IMR-90 (cell line): ENCODE measurements around the gene TEX22. TPM values are rescaled to one million over a fixed set of nuclear protein-coding genes. Genes with fewer than 3 reads are reported as not detected.

Source experiments
- ATAC-seq: fragments of 200-7000 bp; cut with Tn5 transposase; 2 replicates; pipeline ENCODE4 v1.9.1; 2020; ENCODE audit warnings: low read depth, mild to moderate bottlenecking, moderate library complexity
- BruUV-seq: library from RNA; stranded (reverse); fragments of 400-500 nt; replicated peaks from 2 replicates; lab custom pipeline; 2021; lab: Mats Ljungman, UMichigan
- CTCF ChIA-PET: fragments of 300-600 bp; formaldehyde crosslinking; extraction: SDS; loops from one replicate; lab custom pipeline; 2021; ENCODE audit warnings: antibody characterized with exemption; lab: Yijun Ruan, JAX
- POLR2A ChIA-PET: fragments of 300-600 bp; sonication (Branson Sonifier 250); formaldehyde crosslinking; loops from one replicate; lab custom pipeline; 2022; ENCODE audit warnings: antibody characterized with exemption; ENCODE audit not compliant: unreplicated experiment; lab: Charles Lee
- DNase-seq: peaks from one replicate; pipeline ENCODE4 v3.0.0; 2013
- H2AFZ ChIP-seq: replicated peaks from 2 replicates; pipeline ENCODE3; 2013; ENCODE audit warnings: low read length, mild to moderate bottlenecking; ENCODE audit not compliant: poor library complexity
- H2AK5ac ChIP-seq: 2 replicates; pipeline ENCODE4 v1.6.1; 2013; ENCODE audit warnings: low read depth, low read length, inconsistent platforms
- H2AK9ac ChIP-seq: replicated peaks from 2 replicates; pipeline ENCODE3; 2013; ENCODE audit warnings: mild to moderate bottlenecking, low read depth, low read length, moderate library complexity; ENCODE audit not compliant: poor library complexity
- H2BK120ac ChIP-seq: 2 replicates; pipeline ENCODE4 v1.6.1; 2013; ENCODE audit warnings: low read depth, low read length, inconsistent platforms
- H2BK15ac ChIP-seq: 3 replicates; pipeline ENCODE4 v1.6.1; 2013; ENCODE audit warnings: low read depth, low read length, inconsistent platforms
- H2BK20ac ChIP-seq: 2 replicates; pipeline ENCODE4 v1.6.1; 2013; ENCODE audit warnings: low read depth, mild to moderate bottlenecking, inconsistent platforms, low read length, moderate library complexity
- H2BK5ac ChIP-seq: 2 replicates; pipeline ENCODE4 v1.6.1; 2013; ENCODE audit warnings: mild to moderate bottlenecking, low read depth, low read length, inconsistent platforms; ENCODE audit not compliant: poor library complexity, severe bottlenecking
- H3K14ac ChIP-seq: replicated peaks from 2 replicates; pipeline ENCODE4 v1.6.1; 2013; ENCODE audit warnings: low read depth, low read length, inconsistent platforms
- H3K18ac ChIP-seq: 2 replicates; pipeline ENCODE4 v1.6.1; 2013; ENCODE audit warnings: low read depth, low read length, control low read depth
- H3K23ac ChIP-seq: 2 replicates; pipeline ENCODE4 v1.6.1; 2013; ENCODE audit warnings: low read depth, low read length, inconsistent platforms
- H3K27ac ChIP-seq: 2 replicates; pipeline ENCODE4 v1.5.1; 2013; ENCODE audit warnings: mild to moderate bottlenecking, control low read depth, low read length; ENCODE audit not compliant: insufficient read depth
- H3K27me3 ChIP-seq: 2 replicates; pipeline ENCODE4 v1.6.1; 2013; ENCODE audit warnings: low read length; ENCODE audit not compliant: control insufficient read depth, insufficient read depth
- H3K36me3 ChIP-seq: 2 replicates; pipeline ENCODE4 v1.6.1; 2013; ENCODE audit warnings: low read length, mixed read lengths; ENCODE audit not compliant: control insufficient read depth, insufficient read depth
- H3K4ac ChIP-seq: 2 replicates; pipeline ENCODE4 v1.6.1; 2013; ENCODE audit warnings: low read depth, low read length, inconsistent platforms
- H3K4me1 ChIP-seq: 2 replicates; pipeline ENCODE4 v1.6.1; 2013; ENCODE audit warnings: low read length, mixed read lengths; ENCODE audit not compliant: control insufficient read depth, insufficient read depth
- H3K4me2 ChIP-seq: 2 replicates; pipeline ENCODE4 v1.6.1; 2013; ENCODE audit warnings: low read depth, mild to moderate bottlenecking, control low read depth, low read length, moderate library complexity
- H3K4me3 ChIP-seq: 2 replicates; pipeline ENCODE4 v1.5.1; 2013; ENCODE audit warnings: low read depth, mild to moderate bottlenecking, control low read depth, low read length, moderate library complexity; ENCODE audit not compliant: insufficient read depth
- H3K56ac ChIP-seq: 2 replicates; pipeline ENCODE4 v1.6.1; 2013; ENCODE audit warnings: low read length, inconsistent platforms; ENCODE audit not compliant: insufficient read depth; ENCODE audit errors: extremely low read depth
- H3K79me1 ChIP-seq, 2 experiments: 2 replicates each; pipeline ENCODE4 v1.6.1; 2013; ENCODE audit warnings: low read length in 2 of 2, inconsistent platforms in 1 of 2, low read depth in 1 of 2
- H3K9ac ChIP-seq: 2 replicates; pipeline ENCODE4 v1.6.1; 2013; ENCODE audit warnings: low read depth, low read length, control low read depth
- H3K9me1 ChIP-seq: 2 replicates; pipeline ENCODE4 v1.6.1; 2013; ENCODE audit warnings: low read length, inconsistent platforms; ENCODE audit not compliant: insufficient read depth
- H3K9me3 ChIP-seq: 2 replicates; pipeline ENCODE4 v1.6.1; 2013; ENCODE audit warnings: low read length; ENCODE audit not compliant: control insufficient read depth, insufficient read depth
- H4K20me1 ChIP-seq: 2 replicates; pipeline ENCODE4 v1.6.1; 2013; ENCODE audit warnings: low read length, inconsistent platforms; ENCODE audit not compliant: insufficient read depth
- H4K5ac ChIP-seq: 2 replicates; pipeline ENCODE4 v1.6.1; 2013; ENCODE audit warnings: mild to moderate bottlenecking, low read depth, low read length, control low read depth
- H4K8ac ChIP-seq, 2 experiments: 2 replicates each; pipeline ENCODE4 v1.6.1; 2013; ENCODE audit warnings: low read depth in 2 of 2, low read length in 2 of 2, control low read depth in 1 of 2, inconsistent platforms in 1 of 2
- H4K91ac ChIP-seq: 2 replicates; pipeline ENCODE4 v1.6.1; 2013; ENCODE audit warnings: low read depth, low read length, inconsistent platforms; ENCODE audit not compliant: insufficient read depth
- BHLHE40 ChIP-seq: fragments of 150-350 bp; IDR thresholded peaks from 2 replicates; pipeline ENCODE4 v1.6.1; 2016; ENCODE audit warnings: mild to moderate bottlenecking, low read depth, low read length
- CEBPB ChIP-seq: IDR thresholded peaks from 2 replicates; pipeline ENCODE4 v1.6.1; 2012; ENCODE audit warnings: low read depth, low read length, improper control_type of control experiment
- CHD1 ChIP-seq: IDR thresholded peaks from 2 replicates; pipeline ENCODE4 v1.6.1; 2012; ENCODE audit warnings: low read depth, low read length, improper control_type of control experiment
- ELK1 ChIP-seq: fragments of 150-350 bp; IDR thresholded peaks from 2 replicates; pipeline ENCODE4 v1.6.1; 2016; ENCODE audit warnings: low read depth, mild to moderate bottlenecking, low read length, moderate library complexity, borderline replicate concordance
- FOS ChIP-seq: fragments of 150-350 bp; IDR thresholded peaks from 2 replicates; pipeline ENCODE4 v1.6.1; 2016; ENCODE audit warnings: low read depth, low read length
- MAFK ChIP-seq: IDR thresholded peaks from 2 replicates; pipeline ENCODE4 v1.6.1; 2012; ENCODE audit warnings: low read depth, low read length, improper control_type of control experiment
- MAZ ChIP-seq: IDR thresholded peaks from 2 replicates; pipeline ENCODE4 v1.6.1; 2012; ENCODE audit warnings: low read depth, mild to moderate bottlenecking, low read length, improper control_type of control experiment, moderate library complexity, borderline replicate concordance
- NFE2L2 ChIP-seq: fragments of 150-350 bp; IDR thresholded peaks from 2 replicates; pipeline ENCODE4 v1.6.1; 2016; ENCODE audit warnings: low read depth, mild to moderate bottlenecking, low read length
- RAD21 ChIP-seq: IDR thresholded peaks from 2 replicates; pipeline ENCODE4 v1.6.1; 2012; ENCODE audit warnings: low read length, improper control_type of control experiment
- RCOR1 ChIP-seq: IDR thresholded peaks from 2 replicates; pipeline ENCODE4 v1.6.1; 2012; ENCODE audit warnings: mild to moderate bottlenecking, low read length, improper control_type of control experiment; ENCODE audit not compliant: insufficient replicate concordance
- RFX5 ChIP-seq: IDR thresholded peaks from 2 replicates; pipeline ENCODE4 v1.8.0; 2012; ENCODE audit warnings: low read depth, mild to moderate bottlenecking, low read length, moderate library complexity
- WGBS, 2 experiments: methylation state at CpG; one replicate each; pipeline versions ENCODE4 v1.1.5 to v1.1.7; 2013; ENCODE audit warnings: missing lambda C conversion rate in 2 of 2; ENCODE audit not compliant: insufficient read length in 1 of 2; ENCODE audit errors: extremely low coverage in 2 of 2; 5-methylcytosine and 5-hydroxymethylcytosine counted together
- dilution Hi-C: fragments of 300-500 bp; cut with HindIII; formaldehyde crosslinking; loops from one replicate; pipeline ENCODE4 v1.14.3; 2018; ENCODE audit warnings: low sequenced_read_pairs; ENCODE audit not compliant: unreplicated experiment
- in situ Hi-C: fragments of 300-500 bp; cut with MboI; formaldehyde crosslinking; loops from 3 replicates; pipeline ENCODE4 v1.14.3; 2019; ENCODE audit warnings: low sequenced_read_pairs, inconsistent platforms, mixed read lengths
- intact Hi-C: fragments of 100-400 bp; cut with micrococcal nuclease; formaldehyde crosslinking; loops from 2 replicates; pipeline ENCODE4 v1.10.0; 2022
- polyA plus RNA-seq, 3 experiments: library from polyadenylated mRNA; depleted of rRNA; stranded (reverse); fragments of >200 nt; gene quantifications; 2 replicates each; pipeline ENCODE4 v1.2.3, GENCODE V29; 2012; ENCODE audit warnings: low replicate concordance in 1 of 3
- total RNA-seq: library from RNA; depleted of rRNA; stranded (reverse); fragments of >200 nt; gene quantifications from 2 replicates; pipeline ENCODE4 v1.2.3, GENCODE V29; 2012
- TF ChIP-seq, protein P1 (sequence below): fragments of 150-350 bp; IDR thresholded peaks from 2 replicates; pipeline ENCODE4 v1.6.1; 2017; ENCODE audit warnings: mild to moderate bottlenecking, antibody characterized with exemption, low read length, low read depth
- TF ChIP-seq, protein P2 (sequence below): conservative IDR thresholded peaks from 2 replicates; pipeline ENCODE4 v1.5.1; 2012; ENCODE audit warnings: mild to moderate bottlenecking, low read depth, low read length, improper control_type of control experiment

The TEX22 gene
- total and polyA plus RNA-seq, 2 of the 4 experiments (the other 2 are of a cell fraction) = 0.10 to 0.18 TPM

DNA sequence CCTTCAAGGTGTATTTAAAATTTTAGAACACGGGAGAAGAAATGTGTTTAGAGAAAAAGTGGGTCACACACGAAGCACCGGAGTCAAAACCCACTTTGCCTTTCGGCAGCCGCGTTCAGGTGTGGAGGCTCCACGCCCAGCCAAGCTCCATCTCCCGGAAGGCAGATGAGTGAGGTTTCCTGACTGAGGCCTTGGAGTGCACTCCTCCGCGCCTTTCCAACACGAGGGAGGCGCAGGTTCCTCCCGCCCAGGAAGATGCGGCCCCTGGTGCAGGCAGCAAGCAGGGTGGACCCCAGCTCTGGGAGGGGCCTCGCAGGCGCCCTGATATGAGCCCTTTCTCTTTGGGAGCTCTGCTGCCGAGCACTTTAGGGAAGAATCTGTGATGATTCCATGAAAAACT lies 43.8 kb downstream of the TEX22 start:
- no peak overlapping the region for H2AK9ac ChIP-seq
- H2AK5ac ChIP-seq = no peak overlapping the region
- H3K18ac ChIP-seq = no peak overlapping the region
- ChIA-PET POLR2A (no interaction called here), CTCF (no interaction called here)
- no peak overlapping the region for H3K27ac ChIP-seq
- no peak overlapping the region for H2BK120ac ChIP-seq
- peaks cover 8 to 57% of the 10 kb centered on the region in 2 experiments for H3K79me1 ChIP-seq
- dilution Hi-C loops (no loop called here), intact Hi-C loops (no loop called here), in situ Hi-C loops (no loop called here)
- no peak overlapping the region for H3K4me2 ChIP-seq
- no peak overlapping the region for H3K4me3 ChIP-seq
- 73% methylated on average over 6 of the region's 17 CpGs; no CpG with 5 or more reads in 1 of the 2 experiments for WGBS, 2 experiments
- no peak overlapping the region for H2BK20ac ChIP-seq
- no peak overlapping the region for H2BK15ac ChIP-seq
- H2AFZ ChIP-seq = no peak overlapping the region
- no peaks in the 10 kb centered on the region for H3K27me3 ChIP-seq
- H3K4me1 ChIP-seq = no peaks in the 10 kb centered on the region
- H4K20me1 ChIP-seq = peaks cover 55% of the 10 kb centered on the region
- DNase-seq (no peak), ATAC-seq (no peak)
- H3K23ac ChIP-seq = no peak overlapping the region
- TF ChIP-seq BHLHE40 (no peak), RAD21 (no peak), FOS (no peak), ELK1 (no peak), RCOR1 (no peak), NFE2L2 (no peak), MAZ (no peak), MAFK (no peak), CEBPB (no peak), CHD1 (no peak), RFX5 (no peak)
- TF ChIP-seq, protein P1, sequence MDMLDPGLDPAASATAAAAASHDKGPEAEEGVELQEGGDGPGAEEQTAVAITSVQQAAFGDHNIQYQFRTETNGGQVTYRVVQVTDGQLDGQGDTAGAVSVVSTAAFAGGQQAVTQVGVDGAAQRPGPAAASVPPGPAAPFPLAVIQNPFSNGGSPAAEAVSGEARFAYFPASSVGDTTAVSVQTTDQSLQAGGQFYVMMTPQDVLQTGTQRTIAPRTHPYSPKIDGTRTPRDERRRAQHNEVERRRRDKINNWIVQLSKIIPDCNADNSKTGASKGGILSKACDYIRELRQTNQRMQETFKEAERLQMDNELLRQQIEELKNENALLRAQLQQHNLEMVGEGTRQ = no peak
- TF ChIP-seq, protein P2, sequence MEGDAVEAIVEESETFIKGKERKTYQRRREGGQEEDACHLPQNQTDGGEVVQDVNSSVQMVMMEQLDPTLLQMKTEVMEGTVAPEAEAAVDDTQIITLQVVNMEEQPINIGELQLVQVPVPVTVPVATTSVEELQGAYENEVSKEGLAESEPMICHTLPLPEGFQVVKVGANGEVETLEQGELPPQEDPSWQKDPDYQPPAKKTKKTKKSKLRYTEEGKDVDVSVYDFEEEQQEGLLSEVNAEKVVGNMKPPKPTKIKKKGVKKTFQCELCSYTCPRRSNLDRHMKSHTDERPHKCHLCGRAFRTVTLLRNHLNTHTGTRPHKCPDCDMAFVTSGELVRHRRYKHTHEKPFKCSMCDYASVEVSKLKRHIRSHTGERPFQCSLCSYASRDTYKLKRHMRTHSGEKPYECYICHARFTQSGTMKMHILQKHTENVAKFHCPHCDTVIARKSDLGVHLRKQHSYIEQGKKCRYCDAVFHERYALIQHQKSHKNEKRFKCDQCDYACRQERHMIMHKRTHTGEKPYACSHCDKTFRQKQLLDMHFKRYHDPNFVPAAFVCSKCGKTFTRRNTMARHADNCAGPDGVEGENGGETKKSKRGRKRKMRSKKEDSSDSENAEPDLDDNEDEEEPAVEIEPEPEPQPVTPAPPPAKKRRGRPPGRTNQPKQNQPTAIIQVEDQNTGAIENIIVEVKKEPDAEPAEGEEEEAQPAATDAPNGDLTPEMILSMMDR = no peak
- no peak overlapping the region for H3K4ac ChIP-seq
- H3K56ac ChIP-seq = no peak overlapping the region
- H3K36me3 ChIP-seq = peaks cover 24% of the 10 kb centered on the region
- H4K91ac ChIP-seq = no peak overlapping the region
- no peak overlapping the region for H2BK5ac ChIP-seq
- no peak overlapping the region for H4K5ac ChIP-seq
- H3K9ac ChIP-seq = no peak overlapping the region
- no TSS peak for BruUV-seq
- H3K9me1 ChIP-seq = no peaks in the 10 kb centered on the region
- no peak overlapping the region for H3K14ac ChIP-seq
- H4K8ac ChIP-seq = no peak overlapping the region
- no peaks in the 10 kb centered on the region for H3K9me3 ChIP-seq
